Left lung (tissue), 10 donors: Measurements from ENCODE around the gene EFNA1. TPM values are rescaled to one million over a fixed set of nuclear protein-coding genes. Genes with fewer than 3 reads are reported as not detected.
A peak's percentile ranks its signal among the peaks of the same experiment; 100 is the strongest.
"Not testable (repeated sequence)": the region's sequence is repeated elsewhere in the genome, so short reads cannot be mapped to it uniquely, and the experiment has no call there.

Experiments used
- ATAC-seq: fragments of 200-7000 bp; cut with Tn5 transposase; one replicate; pipeline ENCODE4 v1.9.1; 2020; ENCODE audit warnings: moderate library complexity
- DNase-seq, 4 donors: peaks; one replicate each; pipeline ENCODE4 v3.0.0-alpha.2; 2013 to 2020
- H3K27ac ChIP-seq, 2 donors: fragments of 200-600 bp; sonication (generic) in 1 of 2; one replicate each; pipeline versions ENCODE4 v1.5.0 to v1.8.0; 2020 to 2021
- H3K27me3 ChIP-seq, 2 donors: fragments of 200-600 bp; sonication (generic) in 1 of 2; one replicate each; pipeline versions ENCODE4 v1.5.0 to v1.8.0; 2020 to 2021
- H3K36me3 ChIP-seq, 2 donors: fragments of 200-600 bp; sonication (generic) in 1 of 2; one replicate each; pipeline versions ENCODE4 v1.5.0 to v1.8.0; 2020 to 2021
- H3K4me1 ChIP-seq, 2 donors: fragments of 200-600 bp; one replicate each; pipeline ENCODE4 v1.8.0; 2021
- H3K4me3 ChIP-seq, 2 donors: fragments of 200-600 bp; sonication (generic) in 1 of 2; one replicate each; pipeline versions ENCODE4 v1.5.0 to v1.8.0; 2020 to 2021; ENCODE audit warnings: mild to moderate bottlenecking in 1 of 2
- H3K9me3 ChIP-seq, 2 donors: fragments of 200-600 bp; sonication (generic) in 1 of 2; one replicate each; pipeline versions ENCODE4 v1.5.0 to v1.8.0; 2020 to 2021
- intact Hi-C, 2 donors: fragments of 100-400 bp; cut with DNase I; formaldehyde crosslinking; loops; one replicate each; pipeline versions ENCODE4 v1.11.2 to v1.14.2; 2022
- polyA plus RNA-seq, 6 donors: library from polyadenylated mRNA; unstranded; fragments of 120-200 nt; gene quantifications; one replicate each; pipeline ENCODE4 v1.2.1, GENCODE V29; 2013; ENCODE audit not compliant: insufficient read length in 6 of 6
- total RNA-seq, 2 donors: library from RNA; stranded (reverse); fragmentation: NEBNext Ultra II Directional; extraction: Animal tissue kit (Norgen Biotek cat#: 25700); gene quantifications; one replicate each; pipeline ENCODE4 v1.2.1, GENCODE V29; 2021
- TF ChIP-seq, protein P1 (sequence below), 2 donors: fragments of 200-600 bp; sonication (generic) in 1 of 2; IDR thresholded peaks; one replicate each; pipeline versions ENCODE4 v1.5.0 to v1.8.0; 2021; ENCODE audit warnings: antibody characterized with exemption in 2 of 2
- donor health status: DM: no; HTN: yes; CAD: no.
- donor health status: DM: no; HTN: no; CAD: no.

EFNA1 gene
- total and polyA plus RNA-seq, 8 donors: 63.7 to 148 (median 98.4) TPM

DNA sequence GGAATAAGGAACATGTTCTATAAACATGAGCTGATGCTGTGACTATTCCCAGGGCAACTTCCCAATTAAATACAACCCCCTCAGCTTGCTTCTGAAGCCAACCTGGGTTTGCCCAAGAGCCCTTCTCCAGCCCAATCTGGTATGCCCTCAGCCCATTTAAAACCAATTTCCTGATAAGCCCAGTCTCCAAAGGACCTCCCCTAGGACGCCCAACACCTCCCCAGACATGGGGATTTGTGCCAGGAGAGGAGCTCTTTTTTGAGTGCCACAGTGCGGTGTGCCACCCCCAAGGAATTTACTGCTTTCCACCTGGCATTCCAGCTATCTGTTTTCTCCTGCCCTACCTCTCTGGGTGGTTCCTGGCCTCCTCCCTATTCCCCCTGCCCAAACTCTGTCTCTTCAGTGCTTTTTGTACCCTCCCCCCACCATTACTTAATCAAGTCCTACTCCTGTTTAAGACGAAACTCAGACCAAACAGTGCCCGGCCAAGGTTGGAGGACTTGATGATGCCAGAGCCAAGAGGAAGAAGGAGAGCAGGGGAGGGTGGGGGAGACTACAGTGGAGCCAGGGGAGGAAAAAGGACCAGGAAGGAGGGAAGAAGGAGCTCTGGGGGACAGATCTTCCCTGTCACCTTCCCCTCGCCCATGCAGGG is 11.4 kb upstream of the EFNA1 start:
- peak overlapping the region; percentile 33 to 44 for H3K27ac ChIP-seq
- peak; percentile 81 for ATAC-seq

DNA sequence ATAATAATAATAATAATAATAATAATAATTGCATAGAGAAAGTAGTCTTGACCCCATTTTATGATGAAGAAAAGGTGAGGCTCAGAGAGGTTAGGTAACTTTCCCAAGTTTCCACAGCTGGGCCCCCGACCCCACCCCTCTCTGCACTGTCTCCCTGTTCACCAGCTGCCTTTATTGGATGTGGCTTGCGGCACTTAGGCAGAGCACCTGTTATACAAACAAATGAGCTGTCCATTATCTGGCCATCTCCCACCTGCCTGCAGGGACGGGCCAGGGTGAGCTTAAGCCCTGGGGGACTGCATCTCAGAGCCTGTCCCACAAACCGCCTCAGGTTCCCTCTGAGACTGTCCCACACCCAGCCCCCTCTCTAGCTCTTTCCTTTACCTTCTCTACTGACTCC is 10.1 kb upstream of the EFNA1 start:
- DNase-seq (no peak), ATAC-seq (no peak)
- Histone ChIP-seq H3K4me1 (no peaks in the 10 kb centered on the region), H3K9me3 (no peaks in the 10 kb centered on the region), H3K4me3 (no peak overlapping the region), H3K36me3 (no peaks in the 10 kb centered on the region), H3K27me3 (no peaks in the 10 kb centered on the region), H3K27ac (no peak overlapping the region)
- intact Hi-C loops: no loop called here
- TF ChIP-seq, protein P1, sequence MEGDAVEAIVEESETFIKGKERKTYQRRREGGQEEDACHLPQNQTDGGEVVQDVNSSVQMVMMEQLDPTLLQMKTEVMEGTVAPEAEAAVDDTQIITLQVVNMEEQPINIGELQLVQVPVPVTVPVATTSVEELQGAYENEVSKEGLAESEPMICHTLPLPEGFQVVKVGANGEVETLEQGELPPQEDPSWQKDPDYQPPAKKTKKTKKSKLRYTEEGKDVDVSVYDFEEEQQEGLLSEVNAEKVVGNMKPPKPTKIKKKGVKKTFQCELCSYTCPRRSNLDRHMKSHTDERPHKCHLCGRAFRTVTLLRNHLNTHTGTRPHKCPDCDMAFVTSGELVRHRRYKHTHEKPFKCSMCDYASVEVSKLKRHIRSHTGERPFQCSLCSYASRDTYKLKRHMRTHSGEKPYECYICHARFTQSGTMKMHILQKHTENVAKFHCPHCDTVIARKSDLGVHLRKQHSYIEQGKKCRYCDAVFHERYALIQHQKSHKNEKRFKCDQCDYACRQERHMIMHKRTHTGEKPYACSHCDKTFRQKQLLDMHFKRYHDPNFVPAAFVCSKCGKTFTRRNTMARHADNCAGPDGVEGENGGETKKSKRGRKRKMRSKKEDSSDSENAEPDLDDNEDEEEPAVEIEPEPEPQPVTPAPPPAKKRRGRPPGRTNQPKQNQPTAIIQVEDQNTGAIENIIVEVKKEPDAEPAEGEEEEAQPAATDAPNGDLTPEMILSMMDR (IDR thresholded peaks at IDR 0.05): no peak

More for the DNA sequence above, 11.4 kb upstream of the EFNA1 start:
- TF ChIP-seq, protein P1 (IDR thresholded peaks at IDR 0.05): no peak
- intact Hi-C loops: no loop called here
- H3K4me3 ChIP-seq: no peak overlapping the region
- H3K4me1 ChIP-seq: no peaks in the 10 kb centered on the region
- H3K36me3 ChIP-seq: no peaks in the 10 kb centered on the region
- H3K27me3 ChIP-seq: no peaks in the 10 kb centered on the region
- H3K9me3 ChIP-seq: no peaks in the 10 kb centered on the region
- peak in 1 of 4 donors; percentile 74 for DNase-seq

DNA sequence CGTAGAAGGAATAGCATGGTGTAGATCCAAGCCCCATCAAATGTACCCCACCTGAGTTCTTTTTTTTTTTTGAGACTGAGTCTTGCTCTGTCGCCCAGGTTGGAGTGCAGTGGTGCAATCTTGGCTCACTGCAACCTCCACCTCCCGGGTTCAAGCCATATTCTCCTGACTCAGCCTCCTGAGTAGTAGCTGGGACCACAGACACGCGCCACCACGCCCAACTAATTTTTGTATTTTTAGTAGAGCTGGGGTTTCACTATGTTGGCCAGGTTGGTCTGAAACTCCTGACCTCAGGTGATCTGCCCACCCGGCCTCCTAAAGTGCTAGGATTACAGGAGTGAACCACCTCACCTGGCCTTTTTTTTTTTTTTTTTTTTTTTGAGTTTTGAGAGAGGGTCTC is 9.6 kb upstream of the EFNA1 start:
- intact Hi-C loops, H3K36me3 ChIP-seq, ATAC-seq, DNase-seq, H3K9me3 ChIP-seq, H3K27me3 ChIP-seq, H3K4me3 ChIP-seq, H3K27ac ChIP-seq, H3K4me1 ChIP-seq: not testable (repeated sequence)

GRCh38 chr1:155120253-155120652 is 7.4 kb upstream of the EFNA1 start:
- DNase-seq: no peak
- Histone ChIP-seq H3K27me3 (peaks cover 0 to 7% of the 10 kb centered on the region in 2 donors), H3K36me3 (no peaks in the 10 kb centered on the region), H3K4me3 (no peak overlapping the region), H3K9me3 (no peaks in the 10 kb centered on the region), H3K27ac (peak overlapping the region in 1 of 2 donors; percentile 53), H3K4me1 (peaks cover 11 to 20% of the 10 kb centered on the region in 2 donors)
- intact Hi-C loops: no loop called here
- TF ChIP-seq, protein P1 (IDR thresholded peaks at IDR 0.05): no peak
- ATAC-seq: no peak

- Histone ChIP-seq H3K27me3 (peaks cover 0 to 17% of the 10 kb centered on the region in 2 donors), H3K27ac (peak overlapping the region; percentile 43 to 53), H3K36me3 (no peaks in the 10 kb centered on the region), H3K4me3 (no peak overlapping the region), H3K9me3 (no peaks in the 10 kb centered on the region), H3K4me1 (peaks cover 20 to 30% of the 10 kb centered on the region in 2 donors)
- ATAC-seq: peak; percentile 52
- DNase-seq: no peak
- TF ChIP-seq, protein P1 (IDR thresholded peaks at IDR 0.05): no peak
- intact Hi-C loops: no loop called here
Observed at GRCh38 chr1:155121249-155121648, 6.4 kb upstream of the EFNA1 start.

GRCh38 chr1:155122308-155122707 is 5.4 kb upstream of the EFNA1 start:
- DNase-seq (no peak), ATAC-seq (no peak)
- Histone ChIP-seq H3K9me3 (no peaks in the 10 kb centered on the region), H3K4me3 (no peak overlapping the region), H3K27ac (no peak overlapping the region), H3K27me3 (peaks cover 0 to 28% of the 10 kb centered on the region in 2 donors), H3K4me1 (peaks cover 25 to 41% of the 10 kb centered on the region in 2 donors), H3K36me3 (no peaks in the 10 kb centered on the region)
- intact Hi-C loops: no loop called here
- TF ChIP-seq, protein P1 (IDR thresholded peaks at IDR 0.05): no peak
